ENCODE data around the gene STON2.
"Not testable (repeated sequence)": the region's sequence is repeated elsewhere in the genome, so short reads cannot be mapped to it uniquely, and the experiment has no call there.

The STON2 gene

GRCh38 chr14:81263777-81264410 is 136.2 kb downstream of the STON2 start:
- no peak for DNase-seq

- DNase-seq = no peak
Measured at GRCh38 chr14:81261176-81261575, 138.9 kb downstream of the STON2 start.

- DNase-seq = no peak
Measured at GRCh38 chr14:81260732-81261131, 139.4 kb downstream of the STON2 start.

GRCh38 chr14:81256289-81256960 is 143.7 kb downstream of the STON2 start:
- DNase-seq = no peak

- no peak for DNase-seq
Measured at GRCh38 chr14:81252278-81252677, 147.8 kb downstream of the STON2 start.

- DNase-seq = no peak
Measured at GRCh38 chr14:81247271-81247766, 152.8 kb downstream of the STON2 start.

- DNase-seq = no peak
Measured at GRCh38 chr14:81246461-81247270, 153.5 kb downstream of the STON2 start.

GRCh38 chr14:81245771-81246170 is 154.4 kb downstream of the STON2 start:
- no peak for DNase-seq

GRCh38 chr14:81244431-81244830 is 155.7 kb downstream of the STON2 start:
- not testable (repeated sequence) for DNase-seq

- DNase-seq = no peak
Measured at GRCh38 chr14:81243499-81243898, 156.6 kb downstream of the STON2 start.

GRCh38 chr14:81236849-81237248 is 163.3 kb downstream of the STON2 start:
- DNase-seq = not testable (repeated sequence)

GRCh38 chr14:81236138-81236537 is 164.0 kb downstream of the STON2 start:
- no peak for DNase-seq

GRCh38 chr14:81235096-81235495 is 165.0 kb downstream of the STON2 start:
- no peak for DNase-seq

GRCh38 chr14:81234278-81234677 is 165.8 kb downstream of the STON2 start:
- DNase-seq = no peak

- no peak for DNase-seq
Measured at GRCh38 chr14:81233615-81234014, 166.5 kb downstream of the STON2 start.

- no peak for DNase-seq
Measured at GRCh38 chr14:81231540-81231939, 168.6 kb downstream of the STON2 start.

- DNase-seq = no peak
Measured at GRCh38 chr14:81224222-81224621, 175.9 kb downstream of the STON2 start.

- not testable (repeated sequence) for DNase-seq
Measured at GRCh38 chr14:81223788-81224187, 176.3 kb downstream of the STON2 start.

- no peak for DNase-seq
Measured at GRCh38 chr14:81222691-81223090, 177.4 kb downstream of the STON2 start.

- no peak for DNase-seq
Measured at GRCh38 chr14:81222126-81222525, 178.0 kb downstream of the STON2 start.

GRCh38 chr14:81221579-81222102 is 178.5 kb downstream of the STON2 start:
- no peak for DNase-seq

GRCh38 chr14:81220830-81221578 is 179.1 kb downstream of the STON2 start, which contains the start of gene GTF2A1:
GTF2A1 (minus strand) TSS chr14:81220959; CDS start chr14:81220518, 441 bp downstream.
- peak; percentile 66 for DNase-seq

- DNase-seq = no peak
Measured at GRCh38 chr14:81220580-81220829, 179.6 kb downstream of the STON2 start.
